A673 (cell line): Measurements from ENCODE around the gene TMEM62. TPM values are rescaled to one million over a fixed set of nuclear protein-coding genes. Genes with fewer than 3 reads are reported as not detected.

ENCODE experiments used
- BruUV-seq: library from RNA; stranded (reverse); fragments of 400-500 nt; replicated peaks from 2 replicates; lab custom pipeline; 2021; lab: Mats Ljungman, UMichigan
- CTCF ChIA-PET: fragments of 300-600 bp; sonication (Branson Sonifier 250); formaldehyde crosslinking; loops from one replicate; lab custom pipeline; 2022; ENCODE audit warnings: antibody characterized with exemption; lab: Charles Lee
- POLR2A ChIA-PET: fragments of 300-600 bp; sonication (Branson Sonifier 250); formaldehyde crosslinking; loops from one replicate; lab custom pipeline; 2022; ENCODE audit warnings: antibody characterized with exemption; ENCODE audit not compliant: low non-redundant PET; lab: Charles Lee
- DNase-seq: peaks from one replicate; pipeline ENCODE4 v3.0.0-alpha.2; 2015; ENCODE audit warnings: low spot score
- H3K27ac ChIP-seq: fragments of 200-600 bp; sonication (generic); 2 replicates; pipeline ENCODE4 v1.5.1; 2016; ENCODE audit warnings: mixed run types, low read depth, mild to moderate bottlenecking, mixed read lengths, antibody characterized with exemption, low read length; ENCODE audit not compliant: poor library complexity, severe bottlenecking
- H3K27me3 ChIP-seq: fragments of 200-600 bp; sonication (generic); replicated peaks from 2 replicates; pipeline ENCODE4 v1.6.1; 2017; ENCODE audit warnings: mixed run types, low read depth, mild to moderate bottlenecking, mixed read lengths, antibody characterized with exemption, low read length; ENCODE audit not compliant: insufficient read depth, poor library complexity
- H3K36me3 ChIP-seq: fragments of 200-600 bp; sonication (generic); 2 replicates; pipeline ENCODE4 v1.6.1; 2016; ENCODE audit warnings: mixed run types, mild to moderate bottlenecking, mixed read lengths, antibody characterized with exemption, low read length; ENCODE audit not compliant: insufficient read depth, poor library complexity, severe bottlenecking
- H3K4me1 ChIP-seq: fragments of 200-600 bp; sonication (generic); 2 replicates; pipeline ENCODE4 v1.6.1; 2017; ENCODE audit warnings: mixed run types, mild to moderate bottlenecking, mixed read lengths, antibody characterized with exemption, low read length; ENCODE audit not compliant: insufficient read depth, poor library complexity, severe bottlenecking
- H3K4me3 ChIP-seq: fragments of 200-600 bp; sonication (generic); 2 replicates; pipeline ENCODE4 v1.5.1; 2016; ENCODE audit warnings: low read depth, mixed run types, mild to moderate bottlenecking, mixed read lengths, low read length; ENCODE audit not compliant: poor library complexity, severe bottlenecking
- H3K9me3 ChIP-seq: fragments of 200-600 bp; sonication (generic); 2 replicates; pipeline ENCODE4 v1.6.1; 2016; ENCODE audit warnings: mixed run types, low read depth, mild to moderate bottlenecking, mixed read lengths, antibody characterized with exemption, low read length; ENCODE audit not compliant: poor library complexity, severe bottlenecking
- CTCF ChIP-seq: fragments of 300-800, 200-600 bp; sonication (generic); conservative IDR thresholded peaks from 2 replicates; pipeline ENCODE4 v1.5.1; 2017; ENCODE audit warnings: low read depth, mild to moderate bottlenecking, antibody characterized with exemption, low read length, moderate library complexity, mixed read lengths
- EZH2 ChIP-seq: fragments of 200-600 bp; sonication (generic); IDR thresholded peaks from 2 replicates; pipeline ENCODE4 v1.6.1; 2017; ENCODE audit warnings: borderline replicate concordance, low read depth, mild to moderate bottlenecking, mixed read lengths, antibody characterized with exemption, low read length; ENCODE audit not compliant: poor library complexity, severe bottlenecking
- intact Hi-C: fragments of 100-400 bp; cut with micrococcal nuclease; formaldehyde crosslinking; loops from one replicate; pipeline ENCODE4 v1.10.0; 2022; ENCODE audit not compliant: unreplicated experiment
- total RNA-seq: library from RNA; stranded (reverse); gene quantifications from 2 replicates; pipeline ENCODE4 v1.2.3, GENCODE V29; 2021

TMEM62 gene
- total RNA-seq, 1 experiment from 2014 or later: 5.4 TPM

- no peaks in the 10 kb centered on the region for H3K9me3 ChIP-seq
- CTCF ChIA-PET: interaction anchor here (0.6 kb wide), 1 partner anchor 400 kb away, joined by 6 read pairs; no protein-coding TSS in a partner anchor
- H3K36me3 ChIP-seq: no peaks in the 10 kb centered on the region
- no peaks in the 10 kb centered on the region for H3K4me1 ChIP-seq
- H3K27me3 ChIP-seq: no peaks in the 10 kb centered on the region
- no peak for DNase-seq
- H3K4me3 ChIP-seq: no peak overlapping the region
- TF ChIP-seq CTCF (no peak), EZH2 (no peak)
- POLR2A ChIA-PET: no interaction called here
- intact Hi-C loops: no loop called here
- no TSS peak for BruUV-seq
- no peak overlapping the region for H3K27ac ChIP-seq
Observed at GRCh38 chr15:43232289-43232874, 99.0 kb downstream of the TMEM62 start.

Other genes with a start within 250 kb of the TMEM62 start
- 14.9 and 15.8 TPM in 2 replicates for gene TTBK2, start 212.8 kb upstream of the TMEM62 start, total RNA-seq
- gene UBR1, start 27.5 kb upstream of the TMEM62 start, total RNA-seq: 29.9 and 30.8 TPM in 2 replicates
- gene CCNDBP1, start 51.8 kb downstream of the TMEM62 start, total RNA-seq: 16.7 and 22.1 TPM in 2 replicates
- gene EPB42, start 87.4 kb downstream of the TMEM62 start, total RNA-seq: not detected in 2 replicates
- not detected in 2 replicates for gene TGM5, start 133.3 kb downstream of the TMEM62 start, total RNA-seq
- gene TGM7, start 168.7 kb downstream of the TMEM62 start, total RNA-seq: not detected in 2 replicates
- gene LCMT2, start 197.0 kb downstream of the TMEM62 start, total RNA-seq: 14.3 and 17.2 TPM in 2 replicates
- gene ZSCAN29, start 237.5 kb downstream of the TMEM62 start, total RNA-seq: 33.3 and 34.4 TPM in 2 replicates
- gene TUBGCP4, start 237.5 kb downstream of the TMEM62 start, total RNA-seq: 31.4 and 37.6 TPM in 2 replicates